GM18526 (cell line): ENCODE results near the gene OR2T8.

Source experiments
- POLR2A ChIP-seq: IDR thresholded peaks from 3 replicates; pipeline ENCODE4 v1.6.1; 2011; ENCODE audit not compliant: insufficient read length; ENCODE audit errors: extremely low read depth

OR2T8 gene, protein sequence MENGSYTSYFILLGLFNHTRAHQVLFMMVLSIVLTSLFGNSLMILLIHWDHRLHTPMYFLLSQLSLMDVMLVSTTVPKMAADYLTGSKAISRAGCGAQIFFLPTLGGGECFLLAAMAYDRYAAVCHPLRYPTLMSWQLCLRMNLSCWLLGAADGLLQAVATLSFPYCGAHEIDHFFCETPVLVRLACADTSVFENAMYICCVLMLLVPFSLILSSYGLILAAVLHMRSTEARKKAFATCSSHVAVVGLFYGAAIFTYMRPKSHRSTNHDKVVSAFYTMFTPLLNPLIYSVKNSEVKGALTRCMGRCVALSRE

DNA sequence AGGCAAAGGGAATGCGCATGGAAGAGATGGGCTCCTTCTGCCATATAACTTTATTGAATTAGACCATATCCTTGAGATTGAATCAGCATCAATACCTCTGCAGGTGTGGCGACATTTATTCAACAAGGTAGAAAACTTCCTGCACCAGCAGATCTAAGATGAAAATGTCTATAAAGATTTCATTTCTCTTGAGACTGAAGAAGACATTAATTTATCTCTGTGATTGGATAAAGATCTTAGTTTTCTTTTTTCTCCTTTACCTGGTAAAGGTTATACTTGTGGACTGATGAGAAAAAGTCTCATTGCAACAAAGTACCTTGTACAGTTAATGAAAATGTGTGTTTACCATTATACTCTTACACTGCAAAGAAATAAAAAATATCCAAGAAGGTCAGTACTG, at the start of gene OR2T8:
Gene OR2T8 (plus strand): TSS at position 301 of the 400 bp plus-strand sequence. CDS start 766 bp downstream, outside the sequence.
- TF ChIP-seq POLR2A = no peak

DNA sequence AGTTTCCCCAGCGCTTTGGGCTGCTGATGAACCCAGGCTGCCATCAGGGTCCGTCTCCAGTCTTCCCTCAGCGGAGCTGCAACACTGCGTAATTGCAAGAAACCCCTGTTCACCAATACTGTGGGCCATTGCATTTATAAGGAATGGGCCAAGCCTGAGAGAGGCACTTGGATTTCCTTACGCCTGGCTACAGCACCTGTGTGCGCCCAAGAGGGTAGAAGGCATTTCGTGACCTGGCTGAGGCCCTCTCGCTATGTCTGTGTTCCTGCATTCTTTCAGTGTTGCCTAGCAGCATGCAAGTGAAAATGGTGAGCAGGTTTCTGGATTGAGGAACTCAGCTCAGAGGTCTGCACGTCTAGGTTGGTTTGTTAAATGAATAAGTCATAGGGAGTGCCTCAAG, 36.7 kb upstream of the OR2T8 start:
- no peak for TF ChIP-seq POLR2A

DNA sequence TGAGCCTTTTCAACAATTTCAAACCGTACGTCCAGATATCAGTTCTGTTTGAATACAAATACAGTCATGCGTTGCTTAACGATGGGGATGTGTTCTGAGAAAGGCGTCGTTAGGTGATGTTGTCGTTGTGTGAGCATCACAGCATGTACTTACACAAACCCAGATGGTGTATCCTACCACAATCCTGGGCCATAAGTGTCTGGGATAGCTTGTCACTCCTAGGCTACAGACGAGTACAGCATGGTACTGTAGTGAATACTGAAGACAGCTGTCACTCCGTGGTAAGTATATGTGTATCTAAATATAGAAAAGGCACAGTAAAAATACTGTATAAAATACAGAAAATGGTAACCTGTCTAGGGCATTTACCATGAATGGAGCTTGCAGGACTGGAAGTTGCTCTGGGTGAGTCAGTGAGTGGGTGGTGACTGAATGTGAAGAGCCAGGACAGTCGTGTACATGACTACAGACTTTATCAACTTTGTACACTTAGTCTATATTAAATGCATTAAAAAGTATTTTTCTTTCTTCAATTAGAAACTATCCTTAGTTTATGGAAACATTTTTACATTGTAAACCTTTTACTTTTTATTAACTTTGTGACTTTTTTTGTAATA, 35.1 kb upstream of the OR2T8 start:
- TF ChIP-seq POLR2A = no peak

DNA sequence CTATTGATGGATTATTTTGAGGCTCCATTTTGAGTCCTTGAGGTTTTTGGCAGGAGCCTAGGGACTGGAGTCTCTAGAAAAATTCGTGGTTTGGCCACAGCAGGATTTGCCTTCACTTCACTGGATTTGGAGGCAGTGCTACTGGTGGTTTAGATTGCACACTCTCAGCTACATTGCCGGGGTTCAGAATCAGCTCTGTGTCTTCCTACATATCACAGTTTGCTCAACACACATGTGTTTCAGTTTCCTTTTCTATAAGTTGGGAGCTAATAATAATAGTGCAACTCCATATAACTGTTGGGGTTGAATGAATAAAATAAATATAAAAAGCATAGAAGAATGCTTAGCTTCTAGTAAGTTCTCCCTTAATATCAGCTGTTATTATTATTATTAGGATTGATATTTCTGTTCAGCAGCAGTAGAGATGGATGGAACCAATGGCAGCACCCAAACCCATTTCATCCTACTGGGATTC, 24.9 kb upstream of the OR2T8 start, which contains the start of gene OR2W3:
Gene OR2W3 (plus strand): TSS at position 425 of the 475 bp plus-strand sequence. CDS start 0 bp downstream, at position 425.
- TF ChIP-seq POLR2A = no peak

DNA sequence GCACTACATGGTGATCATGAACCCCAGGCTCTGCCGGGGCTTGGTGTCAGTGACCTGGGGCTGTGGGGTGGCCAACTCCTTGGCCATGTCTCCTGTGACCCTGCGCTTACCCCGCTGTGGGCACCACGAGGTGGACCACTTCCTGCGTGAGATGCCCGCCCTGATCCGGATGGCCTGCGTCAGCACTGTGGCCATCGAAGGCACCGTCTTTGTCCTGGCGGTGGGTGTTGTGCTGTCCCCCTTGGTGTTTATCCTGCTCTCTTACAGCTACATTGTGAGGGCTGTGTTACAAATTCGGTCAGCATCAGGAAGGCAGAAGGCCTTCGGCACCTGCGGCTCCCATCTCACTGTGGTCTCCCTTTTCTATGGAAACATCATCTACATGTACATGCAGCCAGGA, 24.1 kb upstream of the OR2T8 start:
- no peak for TF ChIP-seq POLR2A

DNA sequence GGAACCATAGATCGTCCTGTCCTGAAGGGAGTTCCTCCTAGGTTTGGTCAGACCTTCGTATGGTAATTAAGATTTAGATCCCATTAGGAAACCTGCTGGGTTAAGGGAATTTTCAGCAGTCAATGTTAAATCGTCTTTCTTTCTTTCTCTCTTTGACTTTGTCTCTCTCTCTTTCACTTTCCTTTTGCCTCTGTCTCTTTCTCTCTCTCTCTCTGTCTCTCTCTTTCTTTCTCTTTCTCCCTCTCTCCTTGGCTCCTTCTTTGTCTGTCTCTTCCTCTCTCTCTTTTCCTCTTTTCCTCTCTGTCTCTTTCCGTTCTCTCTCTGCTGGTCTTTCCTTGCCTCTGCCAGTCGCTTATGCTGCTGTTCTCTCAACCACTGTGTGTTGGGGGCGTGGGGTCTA, 15.9 kb upstream of the OR2T8 start:
- TF ChIP-seq POLR2A = no peak

DNA sequence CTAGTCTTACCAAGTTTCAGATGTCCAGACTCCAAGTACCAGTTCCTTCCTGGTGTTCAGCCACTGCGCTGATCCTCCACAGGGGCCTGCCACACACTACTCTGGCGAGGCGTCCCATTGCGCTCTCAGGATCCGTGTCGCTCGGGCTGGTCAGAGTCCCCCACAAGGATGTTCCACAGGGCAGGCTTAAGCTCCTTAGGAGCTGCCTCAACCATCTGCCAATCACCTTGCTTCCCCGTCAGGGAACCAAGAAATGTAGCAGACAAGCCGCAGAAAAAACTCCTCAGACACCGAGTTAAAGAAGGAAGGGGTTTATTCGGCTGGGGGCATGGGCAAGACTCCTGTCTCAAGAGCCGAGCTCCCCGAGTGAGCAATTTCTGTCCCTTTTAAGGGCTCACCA, 14.9 kb upstream of the OR2T8 start:
- no peak for TF ChIP-seq POLR2A

DNA sequence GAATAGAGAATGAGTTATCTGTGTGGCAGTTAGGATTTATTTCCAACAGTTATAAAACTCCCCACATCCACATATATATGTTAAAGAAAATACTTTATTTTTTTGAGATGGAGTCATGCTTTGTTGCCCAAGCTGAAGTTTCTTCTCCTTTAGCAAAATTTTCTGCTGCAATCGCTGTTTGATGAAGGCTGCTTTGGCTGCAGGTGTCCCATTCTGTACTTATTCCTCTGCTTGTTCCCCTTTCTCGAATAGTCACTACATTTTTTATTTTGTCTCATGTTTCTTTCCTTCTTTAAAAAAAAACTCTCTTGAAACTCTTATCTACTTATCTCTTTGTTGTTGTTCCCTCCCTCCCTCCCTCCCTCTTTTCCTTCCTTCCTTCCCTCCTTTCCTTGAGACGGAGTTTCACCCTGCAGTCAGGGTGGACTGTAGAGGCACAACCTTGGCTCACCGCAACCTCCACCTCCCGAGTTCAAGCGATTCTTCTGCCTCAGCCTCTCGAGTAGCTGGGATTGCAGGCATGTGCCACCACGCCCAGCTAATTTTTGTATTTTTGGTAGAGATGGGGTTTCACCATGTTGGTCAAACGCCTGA, 14.0 kb upstream of the OR2T8 start:
- no peak for TF ChIP-seq POLR2A

DNA sequence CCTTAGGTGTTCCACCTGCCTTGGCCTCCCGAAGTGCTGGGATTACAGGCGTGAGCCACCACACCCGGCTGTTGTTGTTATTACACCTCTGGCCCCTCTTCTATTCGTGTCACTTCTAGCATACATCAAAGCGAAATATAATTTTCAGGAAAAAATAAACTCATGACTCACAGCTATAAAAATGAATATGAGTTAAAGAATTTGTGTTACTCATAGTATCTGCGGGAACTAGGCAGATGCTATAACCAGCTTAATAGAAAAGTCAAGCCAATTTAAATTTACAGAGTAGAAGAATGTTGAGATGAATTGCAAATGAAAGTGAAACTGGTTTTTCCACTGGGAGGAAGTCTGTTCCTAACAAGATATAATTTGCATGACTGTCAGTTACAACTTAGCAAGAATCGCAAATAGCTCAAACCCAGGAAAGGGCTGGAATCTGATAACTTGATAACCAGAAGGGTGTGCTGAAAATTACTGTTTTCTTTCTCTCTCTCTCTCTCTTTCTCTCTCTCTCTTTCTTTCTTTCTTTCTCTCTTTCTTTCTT, 13.5 kb upstream of the OR2T8 start:
- no peak for TF ChIP-seq POLR2A

DNA sequence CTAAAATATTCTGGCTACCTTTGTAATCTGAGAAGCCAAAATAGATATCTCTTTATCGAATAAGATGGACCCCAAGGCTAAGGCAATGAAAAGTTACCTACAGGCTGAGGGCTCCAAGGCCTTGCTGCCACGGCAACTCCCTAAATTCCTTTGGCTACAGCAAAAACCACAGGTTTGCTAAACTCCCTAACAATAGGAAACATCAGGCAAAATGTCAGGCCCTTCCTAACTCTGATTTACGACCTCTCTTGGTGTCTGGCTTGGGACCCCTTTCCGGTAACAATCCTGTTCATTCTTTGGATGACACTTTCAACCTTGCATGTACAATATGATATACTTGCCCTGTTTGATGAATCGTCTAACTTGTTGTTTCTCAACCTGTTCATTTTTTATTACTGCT, 11.3 kb upstream of the OR2T8 start:
- no peak for TF ChIP-seq POLR2A

DNA sequence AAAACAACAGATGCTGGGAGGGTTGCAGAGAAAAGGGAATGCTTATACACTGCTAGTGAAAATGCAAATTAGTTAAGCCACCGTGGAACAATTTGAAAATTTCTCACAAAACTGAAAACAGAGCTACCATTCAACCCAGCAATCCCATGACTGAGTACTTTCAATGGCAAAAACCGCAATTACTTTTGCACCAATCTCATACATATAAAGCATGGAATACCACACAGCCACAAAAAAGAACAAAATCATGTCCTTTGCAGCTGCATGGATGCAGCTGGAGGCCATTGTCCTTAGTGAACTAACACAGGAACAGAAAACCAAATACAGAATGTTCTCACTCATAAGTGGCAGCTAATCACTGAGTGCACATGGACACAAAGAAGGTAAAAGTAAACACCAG, 6.3 kb upstream of the OR2T8 start:
- TF ChIP-seq POLR2A = no peak

DNA sequence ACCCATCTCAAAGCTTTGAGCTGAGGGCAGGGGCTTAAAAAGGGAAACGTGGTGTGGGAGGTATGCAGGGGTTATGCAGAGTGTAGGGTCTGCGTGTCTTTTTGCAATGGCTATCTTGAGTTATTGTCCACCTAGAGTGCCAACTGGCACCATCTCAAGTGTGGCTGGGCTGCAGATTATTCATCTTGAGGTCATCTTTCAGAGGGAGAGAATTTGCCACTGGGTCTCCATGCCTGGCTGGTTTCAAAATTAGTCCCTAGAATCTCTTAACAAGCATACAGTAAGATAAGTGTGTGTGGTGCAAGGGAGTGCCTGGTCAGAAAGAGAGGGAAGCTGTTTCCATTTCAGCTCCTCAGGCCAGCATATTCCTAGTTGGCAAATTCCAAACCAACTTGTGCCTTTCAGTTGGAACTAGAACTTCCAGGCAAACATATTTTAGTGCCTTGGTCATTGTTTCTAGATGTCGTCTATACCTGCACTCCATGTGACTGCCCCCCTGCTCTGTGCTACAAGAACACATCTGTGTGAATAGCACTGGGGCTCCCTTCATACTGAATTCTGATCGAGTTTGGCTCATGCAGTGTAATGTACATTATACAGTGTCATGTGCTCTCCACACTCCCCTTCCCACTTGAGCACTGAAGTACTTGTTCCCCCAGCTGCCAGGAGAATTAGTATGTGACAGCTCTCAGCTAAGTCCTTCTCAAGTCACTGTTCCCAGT, 5.0 kb upstream of the OR2T8 start:
- TF ChIP-seq POLR2A = no peak

DNA sequence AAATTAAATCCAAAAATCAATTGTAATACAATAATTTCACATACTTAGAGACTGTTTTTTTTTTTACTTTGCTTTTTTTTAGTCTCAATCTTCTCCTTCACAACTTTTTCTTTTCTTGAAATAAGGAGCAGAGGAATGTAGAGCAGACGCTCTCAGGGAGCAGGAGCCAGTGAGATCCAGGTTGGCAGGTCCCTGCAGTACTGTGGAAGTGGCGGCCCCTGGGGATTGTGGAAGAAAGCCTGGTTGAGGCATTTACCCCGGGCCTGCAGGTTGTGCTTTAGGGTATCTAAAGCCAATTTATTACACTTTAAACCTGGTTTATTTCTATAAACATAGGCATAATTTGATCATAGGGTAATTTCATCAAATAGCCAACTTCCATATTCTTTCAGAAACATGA, 3.9 kb downstream of the OR2T8 start:
- TF ChIP-seq POLR2A = no peak

DNA sequence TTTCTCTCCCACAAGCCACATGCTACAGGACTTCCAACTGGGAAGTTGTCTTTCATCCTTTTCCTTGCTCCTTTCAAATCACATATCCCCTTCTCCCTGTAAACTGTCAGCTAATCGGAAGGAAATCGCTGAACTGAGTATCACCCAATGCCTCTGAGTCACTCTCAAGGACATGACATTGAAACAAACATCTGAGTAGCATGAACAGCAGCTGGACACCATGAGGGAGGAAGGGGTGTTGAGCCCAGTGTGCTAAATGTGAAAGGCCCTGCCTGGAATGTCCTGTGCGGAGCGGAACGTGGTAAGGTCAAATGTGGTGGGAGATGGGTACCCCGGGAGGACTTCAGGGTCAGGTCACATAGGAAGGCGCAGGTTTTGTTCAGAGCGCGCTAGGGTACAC, 4.8 kb downstream of the OR2T8 start, which contains the start of gene OR2AJ1:
Gene OR2AJ1 (plus strand): TSS at position 22 of the 400 bp plus-strand sequence. CDS start 8,880 bp downstream, outside the sequence.
- TF ChIP-seq POLR2A = no peak

DNA sequence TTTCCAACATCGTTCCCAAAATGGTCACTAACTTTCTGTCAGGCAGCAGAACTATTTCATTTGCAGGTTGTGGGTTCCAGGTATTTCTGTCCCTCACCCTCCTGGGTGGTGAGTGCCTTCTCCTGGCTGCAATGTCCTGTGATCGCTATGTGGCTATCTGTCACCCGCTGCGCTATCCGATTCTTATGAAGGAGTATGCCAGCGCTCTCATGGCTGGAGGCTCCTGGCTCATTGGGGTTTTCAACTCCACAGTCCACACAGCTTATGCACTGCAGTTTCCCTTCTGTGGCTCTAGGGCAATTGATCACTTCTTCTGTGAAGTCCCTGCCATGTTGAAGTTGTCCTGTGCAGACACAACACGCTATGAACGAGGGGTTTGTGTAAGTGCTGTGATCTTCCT, 13.9 kb downstream of the OR2T8 start:
- no peak for TF ChIP-seq POLR2A

DNA sequence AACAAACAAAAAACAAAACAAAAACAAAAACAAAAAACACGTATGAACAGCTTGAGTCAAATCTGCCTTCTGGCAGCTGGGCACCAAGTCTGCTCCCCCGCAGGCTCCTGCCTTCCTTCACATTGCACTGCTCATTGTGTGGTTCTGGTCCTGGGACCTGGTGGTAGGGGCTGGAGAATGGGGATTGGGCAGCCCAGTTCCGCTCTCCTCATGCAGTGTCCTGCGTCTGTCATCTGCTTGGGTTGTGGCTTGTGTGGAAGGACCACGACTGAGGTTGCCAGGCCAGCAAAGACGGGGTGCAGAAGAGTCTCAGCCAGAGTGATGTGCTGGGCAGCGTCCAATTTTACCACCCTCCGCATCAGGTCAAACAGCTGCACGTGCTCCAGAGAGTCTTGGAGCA, 15.7 kb downstream of the OR2T8 start:
- no peak for TF ChIP-seq POLR2A

DNA sequence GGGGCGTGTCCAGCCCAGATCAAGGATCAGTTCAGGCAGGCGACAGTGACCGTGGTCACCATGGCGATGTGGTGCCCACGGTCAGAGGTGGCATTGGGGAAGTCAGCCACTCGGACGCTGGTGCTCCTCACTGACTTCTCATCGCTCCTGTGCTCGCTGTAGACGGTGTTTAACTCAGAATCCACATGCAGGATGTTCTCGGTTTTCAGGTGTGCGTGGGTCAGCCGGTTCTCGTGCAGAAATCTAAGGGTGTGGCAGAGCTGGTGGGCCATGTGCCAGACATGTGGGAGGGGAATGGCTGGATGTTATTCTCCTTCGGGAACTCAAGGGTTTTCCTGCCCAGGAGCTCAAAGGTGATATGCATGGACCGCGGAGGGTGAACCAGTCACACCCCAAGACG, 16.4 kb downstream of the OR2T8 start:
- no peak for TF ChIP-seq POLR2A
